HG03139 (cell line): Measurements from ENCODE around the gene DCTN2.
"Not testable (repeated sequence)": the region's sequence is repeated elsewhere in the genome, so short reads cannot be mapped to it uniquely, and the experiment has no call there.

Source experiments
- ATAC-seq: cut with Tn5 transposase; IDR thresholded peaks from one replicate; pipeline ENCODE4 v1.9.1; 2021; ENCODE audit not compliant: unreplicated experiment

DCTN2 gene

DNA sequence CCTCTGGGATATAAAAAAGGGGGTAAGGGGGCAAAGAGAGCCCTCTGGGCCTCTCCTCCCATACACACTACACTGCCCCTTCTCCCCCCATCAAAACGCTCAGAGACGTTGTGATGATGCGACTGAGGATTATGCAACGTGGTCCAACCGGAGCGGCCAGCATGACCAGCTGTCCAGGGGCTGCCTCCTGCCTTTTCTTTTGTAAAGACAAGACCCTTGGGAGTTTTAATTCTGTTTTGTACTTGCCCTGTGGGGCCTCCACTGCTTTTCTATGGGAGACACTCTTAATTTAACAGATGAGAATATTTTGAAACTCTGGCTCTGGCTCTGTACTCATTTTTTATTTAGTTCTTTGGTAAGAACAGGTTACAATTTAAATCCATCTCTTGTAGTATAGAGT lies 17.2 kb downstream of the DCTN2 start:
- ATAC-seq: no peak

DNA sequence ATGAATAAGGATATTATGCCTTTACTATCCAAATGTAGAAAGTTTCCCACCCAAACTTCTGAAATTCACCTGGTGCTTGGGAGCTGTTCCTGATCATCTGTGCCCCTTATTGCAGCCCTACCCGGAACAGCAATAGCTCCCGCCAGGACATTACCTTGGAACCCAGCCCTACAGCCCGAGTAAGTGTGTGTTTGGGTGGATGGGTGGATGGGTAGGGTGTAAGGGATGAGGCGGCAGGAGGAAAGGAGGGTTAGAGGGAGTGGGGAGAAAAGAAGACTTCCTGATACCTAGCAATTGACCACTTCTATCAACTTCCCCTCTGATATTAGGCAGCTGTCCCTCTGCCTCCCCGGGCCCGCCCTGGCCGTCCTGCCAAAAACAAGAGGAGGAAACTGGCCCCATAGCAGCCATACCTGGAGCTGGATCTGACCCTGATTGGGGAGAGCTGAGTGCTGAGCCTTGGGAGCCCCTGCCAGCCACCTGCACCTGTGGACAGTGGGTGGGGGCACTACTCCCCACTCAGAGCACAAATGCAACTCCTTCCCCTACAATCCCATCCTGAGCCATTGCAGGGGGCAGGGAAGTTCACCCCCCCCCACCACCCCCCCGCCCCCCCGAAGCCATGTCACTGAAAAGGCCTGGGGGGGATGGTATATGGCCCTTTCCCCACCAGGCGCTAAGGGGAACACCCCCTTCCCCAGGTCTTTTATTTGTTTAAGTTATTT lies 18.0 kb downstream of the DCTN2 start:
- ATAC-seq: no peak

DNA sequence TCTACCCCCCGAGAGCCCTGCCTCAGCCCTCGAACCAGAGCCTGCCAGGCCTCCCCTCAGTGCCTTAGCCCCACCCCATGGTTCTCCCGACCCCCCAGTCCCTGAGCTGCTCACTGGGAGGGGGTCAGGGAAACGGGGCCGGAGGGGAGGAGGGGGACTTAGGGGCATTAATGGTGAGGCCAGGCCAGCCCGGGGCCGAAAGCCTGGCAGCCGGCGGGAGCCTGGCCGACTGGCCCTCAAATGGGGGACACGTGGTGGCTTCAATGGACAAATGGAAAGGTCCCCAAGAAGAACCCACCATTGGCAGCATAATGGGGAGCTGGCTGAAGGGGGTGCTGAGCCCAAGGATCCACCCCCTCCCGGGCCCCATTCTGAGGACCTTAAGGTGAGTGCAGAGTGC lies 18.8 kb downstream of the DCTN2 start:
- no peak for ATAC-seq

DNA sequence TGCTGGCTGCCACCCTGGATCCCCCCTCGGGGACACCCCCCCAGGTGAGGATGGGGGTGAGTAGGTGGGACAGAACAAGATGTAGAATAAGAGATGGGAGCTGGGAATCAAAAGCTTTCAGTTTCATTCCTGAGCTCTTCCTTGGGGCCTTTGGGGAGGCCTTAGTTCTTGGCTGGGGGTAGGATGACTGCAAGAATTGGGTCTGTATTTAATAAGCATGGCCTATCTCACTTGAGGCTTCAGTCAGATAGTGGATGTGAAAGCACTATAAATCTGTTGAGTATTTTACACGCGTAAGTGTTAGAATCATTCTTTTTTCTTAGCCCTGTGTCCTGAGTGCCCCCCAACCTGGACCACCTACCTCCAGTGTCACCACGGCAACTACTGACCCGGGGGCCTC lies 19.8 kb downstream of the DCTN2 start:
- ATAC-seq: no peak

DNA sequence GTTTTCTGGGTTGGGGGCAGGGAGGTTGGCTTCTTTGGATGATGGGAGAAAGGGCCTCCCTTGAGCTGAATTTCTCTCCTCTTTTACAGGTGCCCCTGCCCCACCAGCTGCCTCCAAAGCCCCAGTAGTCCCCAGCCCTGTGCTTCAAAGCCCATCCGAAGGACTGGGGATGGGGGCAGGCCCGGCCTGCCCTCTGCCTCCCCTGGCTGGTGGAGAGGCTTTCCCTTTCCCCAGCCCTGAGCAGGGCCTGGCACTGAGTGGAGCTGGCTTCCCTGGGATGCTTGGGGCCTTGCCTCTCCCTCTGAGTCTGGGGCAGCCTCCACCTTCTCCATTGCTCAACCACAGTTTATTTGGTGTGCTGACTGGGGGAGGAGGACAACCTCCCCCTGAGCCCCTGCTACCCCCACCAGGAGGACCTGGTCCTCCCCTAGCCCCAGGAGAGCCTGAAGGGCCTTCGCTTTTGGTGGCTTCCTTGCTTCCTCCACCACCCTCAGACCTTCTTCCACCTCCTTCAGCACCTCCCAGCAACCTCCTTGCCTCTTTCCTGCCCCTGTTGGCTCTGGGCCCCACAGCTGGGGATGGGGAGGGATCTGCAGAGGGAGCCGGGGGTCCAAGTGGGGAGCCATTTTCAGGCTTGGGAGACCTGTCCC lies 20.4 kb downstream of the DCTN2 start:
- ATAC-seq: no peak

DNA sequence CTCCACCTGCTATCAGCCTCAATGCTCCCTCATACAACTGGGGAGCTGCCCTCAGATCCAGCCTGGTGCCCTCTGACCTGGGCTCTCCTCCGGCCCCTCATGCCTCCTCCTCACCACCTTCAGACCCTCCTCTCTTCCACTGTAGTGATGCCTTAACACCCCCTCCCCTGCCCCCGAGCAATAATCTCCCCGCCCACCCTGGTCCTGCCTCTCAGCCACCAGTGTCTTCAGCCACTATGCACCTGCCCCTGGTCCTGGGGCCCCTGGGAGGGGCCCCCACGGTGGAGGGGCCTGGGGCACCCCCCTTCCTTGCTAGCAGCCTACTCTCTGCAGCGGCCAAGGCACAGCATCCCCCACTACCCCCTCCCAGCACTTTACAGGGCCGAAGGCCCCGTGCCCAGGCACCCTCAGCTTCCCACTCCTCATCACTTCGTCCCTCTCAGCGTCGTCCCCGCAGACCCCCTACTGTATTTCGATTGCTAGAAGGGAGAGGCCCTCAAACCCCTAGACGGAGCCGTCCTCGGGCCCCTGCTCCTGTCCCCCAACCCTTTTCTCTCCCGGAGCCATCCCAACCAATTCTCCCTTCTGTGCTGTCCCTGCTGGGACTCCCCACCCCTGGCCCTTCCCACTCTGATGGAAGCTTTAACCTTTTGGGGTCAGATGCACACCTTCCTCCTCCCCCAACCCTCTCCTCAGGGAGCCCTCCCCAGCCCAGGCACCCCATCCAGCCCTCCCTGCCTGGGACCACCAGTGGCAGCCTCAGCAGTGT lies 21.2 kb downstream of the DCTN2 start:
- ATAC-seq: no peak

DNA sequence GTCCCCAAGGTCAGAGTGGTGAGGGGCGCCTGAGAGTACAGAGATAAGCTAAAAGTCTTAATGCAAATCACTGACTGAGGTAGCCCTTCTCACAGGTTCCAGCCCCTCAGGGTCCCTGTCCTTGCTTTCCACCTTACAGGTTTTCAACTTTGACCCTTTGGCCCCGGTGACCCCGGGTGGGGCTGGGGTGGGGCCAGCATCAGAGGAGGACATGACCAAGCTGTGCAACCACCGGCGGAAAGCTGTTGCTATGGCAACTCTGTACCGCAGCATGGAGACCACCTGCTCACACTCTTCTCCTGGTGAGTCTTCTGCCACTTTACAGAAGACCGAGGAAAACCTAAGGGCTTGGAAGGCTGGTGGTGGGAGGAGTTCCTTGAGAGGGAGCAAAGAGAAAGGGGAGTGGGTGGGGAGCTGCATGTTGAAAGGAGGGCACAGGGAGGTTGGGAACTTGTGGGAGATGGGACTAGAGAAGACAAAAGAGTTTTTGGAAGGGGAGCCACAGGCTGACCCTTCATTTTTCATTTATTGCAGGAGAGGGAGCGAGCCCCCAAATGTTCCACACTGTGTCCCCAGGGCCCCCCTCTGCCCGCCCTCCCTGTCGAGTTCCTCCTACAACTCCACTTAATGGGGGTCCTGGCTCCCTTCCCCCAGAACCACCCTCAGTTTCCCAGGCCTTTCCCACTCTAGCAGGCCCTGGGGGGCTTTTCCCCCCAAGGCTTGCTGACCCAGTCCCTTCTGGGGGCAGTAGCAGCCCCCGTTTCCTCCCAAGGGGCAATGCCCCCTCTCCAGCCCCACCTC lies 22.0 kb downstream of the DCTN2 start:
- ATAC-seq: no peak

DNA sequence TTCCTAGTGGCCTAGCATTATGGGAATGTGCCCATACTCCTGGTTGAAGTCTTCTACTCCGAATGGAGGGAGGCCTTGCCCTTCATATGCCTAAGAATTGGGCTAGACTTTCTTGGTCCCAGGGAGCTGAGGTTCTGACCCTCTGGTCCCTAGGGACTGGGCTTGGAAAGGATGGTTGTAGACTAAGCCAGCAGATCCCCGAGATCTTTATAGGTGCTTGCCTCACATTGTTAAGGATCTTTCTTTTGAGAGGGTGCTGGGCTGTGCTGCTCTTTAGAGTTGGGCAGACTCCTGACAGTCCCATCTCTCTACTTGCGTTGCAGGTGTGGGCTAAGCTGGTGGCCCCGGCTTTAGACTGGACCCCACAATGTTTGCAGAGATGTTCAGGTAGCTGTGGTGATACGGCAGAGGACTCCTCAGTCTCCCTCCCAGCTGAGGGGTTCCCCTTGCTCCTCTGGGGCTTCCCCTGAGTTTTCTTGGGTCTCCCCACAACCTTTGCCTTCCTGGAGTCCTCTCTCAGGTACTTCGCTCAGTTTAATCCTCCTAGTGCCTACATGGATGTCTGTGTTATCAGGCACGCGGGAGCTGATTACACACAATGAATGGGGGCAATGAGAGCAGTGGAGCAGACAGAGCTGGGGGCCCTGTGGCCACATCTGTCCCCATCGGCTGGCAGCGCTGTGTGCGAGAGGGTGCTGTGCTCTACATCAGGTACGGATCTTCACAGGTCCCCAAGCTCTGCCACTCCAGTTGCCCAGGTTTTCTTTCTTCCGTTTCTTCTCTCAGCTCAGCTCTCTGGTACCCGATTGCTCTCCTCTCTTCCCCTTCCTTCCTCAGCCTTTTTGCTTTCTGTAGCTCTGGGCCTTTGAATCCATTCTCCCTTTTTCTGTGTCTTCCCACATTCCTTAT lies 23.0 kb downstream of the DCTN2 start:
- ATAC-seq: no peak

DNA sequence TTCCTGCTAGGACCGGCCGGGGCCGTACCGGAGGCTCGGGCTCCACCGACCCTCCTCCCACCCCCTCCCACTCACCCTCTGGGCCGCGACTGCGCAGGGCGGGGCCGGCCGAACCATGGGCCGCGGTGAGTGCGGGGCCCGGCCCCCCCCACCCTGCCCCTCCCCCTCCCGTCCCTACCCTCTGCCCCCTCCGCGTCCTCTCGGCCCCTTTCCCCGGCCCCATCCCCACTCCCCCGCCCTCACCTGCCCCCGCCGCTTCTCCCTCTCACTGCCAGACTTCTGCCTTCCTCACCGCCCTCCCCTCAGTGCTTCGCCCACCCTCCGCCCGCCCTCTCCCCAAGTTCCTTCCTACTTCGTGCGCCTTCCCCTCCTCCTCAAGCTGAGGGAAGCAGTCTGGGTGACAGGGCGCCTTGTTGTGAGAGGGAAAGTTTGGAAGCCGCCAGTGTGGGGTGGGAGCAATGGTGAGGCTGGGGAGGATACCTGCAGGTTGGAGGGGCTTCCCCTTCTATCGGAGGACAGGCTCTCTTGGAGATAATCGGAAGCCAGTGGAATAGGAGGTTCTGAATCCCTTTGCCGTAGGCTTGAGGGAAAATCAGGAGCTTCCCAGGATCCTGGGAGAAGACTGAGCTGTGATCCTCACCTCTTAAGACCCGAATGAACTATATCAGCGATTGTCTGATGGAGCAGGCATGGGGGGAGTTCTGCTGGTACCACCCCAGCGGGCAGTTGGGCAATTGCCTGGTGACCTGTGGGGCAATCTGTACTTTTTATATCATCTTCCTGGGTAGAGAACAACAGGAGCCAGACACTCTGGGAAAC lies 23.9 kb downstream of the DCTN2 start:
- ATAC-seq: no peak

DNA sequence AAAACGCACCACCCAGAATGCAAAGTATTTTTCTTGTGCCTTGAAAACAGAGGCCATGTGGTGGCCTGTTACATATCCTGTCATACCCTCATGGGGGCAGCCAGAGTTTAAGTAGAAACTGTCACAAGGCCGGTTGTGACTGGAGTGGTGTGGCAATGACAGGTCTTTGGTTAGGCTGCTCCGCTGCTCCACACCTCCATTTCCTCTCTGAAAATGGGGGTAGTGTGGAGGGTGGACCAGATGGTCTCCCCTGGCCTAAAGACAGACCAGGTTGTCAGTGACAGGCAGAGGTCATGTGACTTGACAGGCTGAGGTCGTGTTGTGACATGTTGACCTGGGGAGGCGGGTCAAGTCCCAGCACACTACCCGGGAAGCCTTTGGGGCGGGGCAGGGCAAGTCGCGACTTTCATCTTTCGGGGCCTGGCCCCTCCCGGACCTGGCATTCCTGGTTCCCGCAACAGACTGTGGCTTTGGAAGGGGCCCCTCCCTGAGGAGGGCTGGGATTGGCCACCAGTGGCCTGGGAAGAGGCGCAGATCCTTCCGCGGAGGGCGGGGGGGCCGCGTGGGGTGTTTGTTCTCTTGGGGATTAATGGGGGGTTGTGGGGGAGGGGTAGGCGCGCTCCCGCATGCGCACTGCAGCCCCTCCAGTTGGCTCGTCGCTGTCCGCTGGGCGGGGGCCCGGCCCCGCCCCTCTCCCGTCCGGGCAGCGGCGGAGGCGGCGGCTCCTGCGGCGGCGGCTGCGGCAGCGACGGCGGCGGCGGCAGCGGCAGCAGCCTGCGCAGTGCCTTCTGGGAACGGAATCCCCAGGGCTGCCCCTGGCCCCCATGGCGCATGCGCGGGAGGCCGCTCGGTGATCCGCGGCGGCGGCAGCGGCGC lies 24.7 kb downstream of the DCTN2 start, which contains the start of gene MBD6:
TSS of gene MBD6 (plus strand) at position 814 of the 876 bp plus-strand sequence. CDS start 1,480 bp downstream, outside the sequence.
- ATAC-seq: peak; percentile 35

DNA sequence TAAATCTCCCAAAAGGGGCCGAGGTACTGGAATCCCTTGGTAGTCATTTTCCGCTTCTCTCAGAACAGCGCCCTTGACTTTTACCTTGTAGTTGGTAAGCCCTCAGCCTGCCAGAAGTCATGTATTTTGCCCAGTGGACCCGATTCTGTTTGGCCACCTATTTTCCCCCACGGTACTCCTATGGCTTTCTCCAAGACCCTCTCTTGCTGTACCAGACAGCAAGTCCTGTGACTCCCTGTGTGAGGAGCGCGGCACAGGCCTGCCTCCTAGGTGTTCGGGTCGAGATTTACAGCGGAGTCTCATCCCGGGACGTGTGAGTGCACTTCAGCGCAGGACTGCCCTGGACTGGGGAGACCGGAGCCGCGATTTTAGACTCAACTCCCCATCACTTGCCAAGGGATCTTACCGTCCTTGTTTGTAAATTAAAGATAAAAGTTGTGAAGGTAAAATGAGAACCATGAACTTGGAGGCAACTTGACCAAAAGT lies 25.4 kb downstream of the DCTN2 start:
- no peak for ATAC-seq

DNA sequence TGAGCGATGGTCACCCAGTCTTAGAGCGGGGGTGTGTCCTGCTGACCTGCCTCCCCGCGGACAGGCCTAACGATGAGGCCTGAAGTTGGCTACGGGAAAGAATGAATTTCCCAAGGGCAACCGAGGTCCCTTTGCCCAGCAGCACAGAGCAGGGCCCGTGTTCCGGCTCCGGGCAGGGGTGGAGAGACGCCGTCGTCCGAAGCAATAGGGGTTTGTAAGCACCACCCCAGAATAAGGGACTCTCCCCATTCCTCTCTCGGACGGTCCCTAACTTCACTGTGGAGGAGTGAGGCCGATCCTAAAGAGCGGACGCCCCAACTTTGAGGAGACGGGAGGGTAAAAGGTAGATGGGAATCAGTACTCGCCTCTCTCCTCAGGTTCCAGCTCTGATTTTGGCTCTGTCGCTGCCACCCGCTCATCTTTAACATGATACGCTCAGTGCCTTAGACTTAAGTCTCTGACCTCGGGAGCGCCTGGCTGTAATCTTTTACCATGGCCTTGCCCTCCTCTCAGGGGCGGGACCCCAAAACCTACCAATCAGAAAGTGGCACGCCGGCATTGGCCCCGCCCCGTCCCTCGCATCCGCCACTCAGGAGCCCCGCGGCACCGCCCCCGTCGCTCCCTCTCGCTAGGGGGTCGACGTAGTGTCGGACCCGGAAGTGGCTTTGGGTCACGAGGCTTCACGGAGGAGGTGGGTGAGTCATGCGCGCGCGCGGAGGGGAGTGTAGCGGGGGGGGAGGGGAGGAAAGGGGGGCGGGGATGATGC lies 26.8 kb downstream of the DCTN2 start, which contains the start of gene DDIT3:
TSS of gene DDIT3 (minus strand) at position 462 of the 766 bp plus-strand sequence. CDS start 3,108 bp downstream, outside the sequence.
- peak; percentile 61 for ATAC-seq

DNA sequence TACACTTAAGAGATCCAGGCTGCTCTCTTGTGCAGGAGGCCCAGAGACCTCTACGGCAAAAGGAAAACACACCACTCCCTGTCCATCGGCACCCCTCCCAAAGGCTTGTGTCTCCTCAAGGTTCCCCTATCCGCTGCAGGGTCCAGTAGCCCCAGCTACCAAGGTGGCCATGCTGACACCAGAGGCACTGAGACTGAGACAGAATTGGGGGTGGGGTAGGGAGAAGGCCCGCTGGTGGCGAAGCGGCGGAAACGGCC lies 27.3 kb downstream of the DCTN2 start:
- no peak for ATAC-seq

DNA sequence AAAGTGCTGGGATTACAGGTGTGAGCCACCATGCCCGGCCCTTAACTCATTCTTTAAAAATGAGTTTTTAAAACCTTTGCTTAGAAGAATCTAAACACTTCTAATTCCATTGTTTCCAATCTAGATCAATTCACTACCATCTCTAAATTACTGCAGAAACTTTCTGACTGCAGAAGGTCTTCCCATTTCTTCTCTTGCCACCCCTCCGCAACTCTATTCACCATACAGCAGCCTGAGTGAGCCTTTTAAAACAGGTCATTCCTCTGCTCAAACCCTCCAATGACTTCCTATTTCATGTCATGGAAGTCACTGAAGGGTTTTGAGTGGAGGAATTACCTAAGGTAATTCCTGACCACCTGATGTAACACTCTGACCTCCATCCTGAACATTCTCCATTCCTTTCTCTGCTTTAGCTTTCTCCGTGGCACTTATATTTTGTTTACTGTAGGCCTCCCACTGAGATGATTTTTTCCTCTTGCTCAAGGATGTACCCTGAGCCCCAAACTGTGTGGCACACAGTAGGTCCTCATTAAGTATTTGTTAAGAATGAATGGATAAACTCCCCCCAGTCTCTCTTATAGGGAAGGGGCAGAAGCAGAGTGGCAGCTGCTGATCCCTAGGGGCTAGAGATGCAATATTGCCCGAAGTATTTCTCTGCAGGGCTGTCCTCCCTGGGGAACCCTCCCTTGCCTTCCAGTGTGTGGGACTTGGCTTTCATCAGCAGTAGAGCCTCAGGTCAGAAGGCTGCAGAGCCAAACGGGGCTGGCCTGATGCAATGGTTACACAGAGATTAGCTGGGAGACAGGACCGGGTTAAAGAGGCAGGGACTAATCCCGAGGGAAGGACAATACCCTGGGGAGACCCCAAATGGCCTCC lies 27.8 kb downstream of the DCTN2 start:
- no peak for ATAC-seq

DNA sequence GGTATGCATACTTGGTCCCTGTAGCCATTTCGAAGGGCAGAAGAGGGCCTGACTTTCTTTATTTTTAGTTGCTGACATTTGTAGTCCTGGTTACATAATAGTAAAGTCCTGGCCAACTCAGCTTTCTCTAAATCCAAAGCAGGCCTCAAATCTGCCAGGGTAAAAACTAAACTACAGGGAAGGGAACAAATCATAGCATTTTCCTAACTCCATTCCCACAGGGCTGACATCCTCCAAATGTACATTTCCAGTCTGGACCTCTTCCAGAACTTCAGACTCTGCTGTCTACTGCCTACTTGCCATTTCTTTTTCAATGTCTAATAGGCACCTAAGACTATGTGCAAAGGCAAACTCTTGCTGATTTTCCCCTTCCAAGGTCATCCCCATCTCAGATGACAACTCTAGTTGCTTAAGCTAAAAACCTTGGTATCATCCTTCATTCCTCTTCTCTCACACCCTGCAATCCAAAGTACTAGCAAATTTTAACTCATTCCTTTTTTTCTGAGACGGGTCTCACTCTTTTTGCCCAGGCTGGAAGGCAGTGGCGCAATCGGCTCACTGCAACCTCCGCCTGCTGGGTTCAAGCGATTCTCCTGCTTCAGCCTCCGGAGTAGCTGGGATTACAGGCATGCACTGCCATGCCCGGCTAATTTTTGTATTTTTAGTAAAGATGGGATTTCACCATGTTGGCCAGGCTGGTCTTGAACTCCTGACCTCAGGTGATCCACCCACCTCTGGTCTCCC lies 28.6 kb downstream of the DCTN2 start:
- no peak for ATAC-seq

DNA sequence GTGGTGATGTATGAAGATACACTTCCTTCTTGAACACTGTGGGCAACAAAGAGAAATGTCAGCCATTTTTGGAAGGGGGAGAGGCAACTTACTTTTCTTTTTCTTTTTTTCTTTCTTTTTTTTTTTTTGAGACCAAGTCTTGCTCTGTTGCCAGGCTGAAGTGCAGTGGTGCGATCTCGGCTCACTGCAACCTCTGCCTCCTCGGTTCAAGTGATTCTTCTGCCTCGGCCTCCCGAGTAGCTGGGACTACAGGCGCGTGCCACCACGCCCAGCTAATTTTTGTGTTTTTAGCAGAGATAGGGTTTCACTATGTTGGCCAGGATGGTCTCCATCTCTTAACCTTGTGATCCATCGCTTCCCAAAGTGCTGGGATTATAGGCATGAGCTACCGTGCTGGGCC lies 29.3 kb downstream of the DCTN2 start:
- ATAC-seq: not testable (repeated sequence)
